GM19351 (cell line): ENCODE data around the gene DUSP6.
A peak's percentile ranks its signal among the peaks of the same experiment; 100 is the strongest.
"Not testable (repeated sequence)": the region's sequence is repeated elsewhere in the genome, so short reads cannot be mapped to it uniquely, and the experiment has no call there.

Source experiments
- ATAC-seq: cut with Tn5 transposase; IDR thresholded peaks from one replicate; pipeline ENCODE4 v1.9.1; 2021; ENCODE audit warnings: mild to moderate bottlenecking, moderate library complexity; ENCODE audit not compliant: unreplicated experiment

DUSP6 gene

DNA sequence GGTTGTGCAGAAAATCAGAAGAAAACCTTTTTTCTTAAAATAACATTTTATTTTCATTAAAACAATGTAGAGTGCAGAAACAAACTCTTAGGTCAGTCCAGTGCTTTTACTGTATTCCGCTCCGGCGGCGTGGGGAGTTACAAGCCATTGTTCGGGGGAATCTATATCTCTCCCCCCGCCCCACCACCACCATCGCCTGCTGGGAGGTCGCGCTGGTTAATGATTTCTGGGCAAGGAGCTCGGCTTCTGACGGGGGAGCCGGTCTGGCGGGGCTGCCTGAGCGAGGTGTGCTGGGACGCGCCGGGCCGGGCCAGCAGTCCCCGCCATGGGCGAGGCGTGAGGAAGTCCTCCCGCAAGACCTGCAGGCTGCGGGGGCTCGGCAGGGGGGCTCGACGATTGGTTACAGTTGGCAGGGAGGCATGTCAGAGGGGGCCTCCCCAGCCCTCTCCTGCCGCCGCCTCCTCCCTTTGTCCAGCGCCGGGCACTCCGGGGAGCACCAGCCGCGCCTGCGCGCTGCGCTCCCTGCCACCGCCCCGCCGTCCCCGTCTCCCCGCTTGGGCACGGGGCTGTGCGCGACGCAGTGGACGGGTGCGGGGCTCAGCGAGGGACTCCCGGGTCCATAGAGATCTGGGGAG is 1.0 kb upstream of the DUSP6 start:
- no peak for ATAC-seq

DNA sequence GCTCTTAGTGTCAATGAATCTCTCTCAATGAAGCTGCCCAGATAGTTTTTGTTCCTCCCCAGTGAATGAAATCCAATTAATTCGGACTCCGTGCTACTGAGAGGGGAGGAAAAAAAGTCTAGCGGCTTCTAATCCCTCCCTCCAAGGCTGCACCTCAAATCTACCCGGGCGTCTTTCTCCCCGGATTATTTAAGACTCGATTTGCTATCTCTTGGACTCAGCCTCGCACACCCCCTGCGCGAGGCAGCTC is 134 bp downstream of the DUSP6 start:
- ATAC-seq, result no peak

DNA sequence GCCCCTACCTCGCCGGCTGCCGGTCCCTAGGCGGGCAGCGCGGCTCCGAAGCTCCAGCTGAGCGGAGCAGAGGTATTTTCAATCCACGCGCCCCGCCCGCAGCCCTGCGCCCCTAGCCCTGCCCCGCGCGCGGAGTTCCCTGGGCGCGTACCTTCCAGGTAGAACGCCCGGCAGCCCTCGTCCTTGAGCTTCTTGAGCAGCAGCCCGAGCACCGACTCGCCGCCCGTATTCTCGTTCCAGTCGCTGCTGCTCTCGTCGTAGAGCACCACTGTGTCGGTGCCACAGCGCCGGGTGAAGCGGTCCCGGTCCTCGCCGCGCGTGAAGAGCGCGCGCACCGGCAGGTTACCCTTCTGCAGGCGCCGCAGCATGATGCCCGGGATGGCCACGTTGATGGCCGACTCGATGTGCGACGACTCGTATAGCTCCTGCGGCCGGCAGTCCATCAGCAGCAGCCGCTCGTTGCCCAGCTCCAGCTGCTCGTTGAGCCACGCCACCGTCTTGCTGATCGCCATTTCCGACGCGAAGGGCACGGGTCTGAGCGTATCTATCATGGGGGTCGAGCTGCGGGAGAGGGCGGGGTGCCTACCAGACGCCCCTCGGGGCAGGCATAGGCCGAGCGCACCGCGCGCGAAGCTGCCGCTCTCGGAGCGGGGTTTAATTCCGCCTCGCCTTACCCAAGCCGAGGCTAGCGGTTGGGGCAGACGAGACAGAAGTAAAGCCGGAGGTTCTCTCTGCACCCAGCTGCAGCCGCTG is 636 bp downstream of the DUSP6 start:
- ATAC-seq, result peak; percentile 27

DNA sequence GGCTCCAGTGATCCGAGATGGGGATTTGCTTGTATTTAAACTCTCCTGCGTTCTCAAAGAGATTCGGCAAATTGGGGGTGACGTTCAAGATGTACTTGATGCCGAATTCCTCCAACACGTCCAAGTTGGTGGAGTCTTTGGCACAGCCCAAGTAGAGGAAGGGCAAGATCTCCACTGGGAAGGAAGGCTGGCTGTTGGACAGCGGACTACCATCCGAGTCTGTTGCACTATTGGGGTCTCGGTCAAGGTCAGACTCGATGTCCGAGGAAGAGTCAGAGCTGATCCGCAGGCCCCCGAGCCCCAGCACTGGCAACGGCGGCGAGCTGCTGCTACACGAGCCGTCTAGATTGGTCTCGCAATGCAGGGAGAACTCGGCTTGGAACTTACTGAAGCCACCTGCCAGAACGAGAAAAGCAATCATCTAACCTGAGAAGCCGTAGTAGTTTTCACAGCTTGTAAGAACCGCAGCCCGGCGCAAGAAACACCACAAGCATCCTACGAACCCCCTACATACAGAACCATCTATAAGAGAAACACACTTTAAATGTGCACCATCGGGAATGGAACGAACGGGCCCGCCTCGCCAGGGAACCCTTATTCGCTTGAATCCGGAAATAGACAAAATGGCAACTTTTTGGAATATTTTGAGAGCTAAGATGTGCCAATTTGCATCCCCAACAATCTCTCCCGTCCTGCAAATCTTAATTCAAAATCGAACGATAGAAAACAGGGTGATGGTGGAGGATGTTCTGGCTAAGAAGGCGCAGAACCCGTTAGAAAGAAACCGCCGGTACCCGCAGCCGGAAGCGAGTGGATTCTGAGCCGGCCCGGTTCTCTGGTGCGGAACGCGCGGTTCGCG is 1.4 kb downstream of the DUSP6 start:
- ATAC-seq, result no peak

DNA sequence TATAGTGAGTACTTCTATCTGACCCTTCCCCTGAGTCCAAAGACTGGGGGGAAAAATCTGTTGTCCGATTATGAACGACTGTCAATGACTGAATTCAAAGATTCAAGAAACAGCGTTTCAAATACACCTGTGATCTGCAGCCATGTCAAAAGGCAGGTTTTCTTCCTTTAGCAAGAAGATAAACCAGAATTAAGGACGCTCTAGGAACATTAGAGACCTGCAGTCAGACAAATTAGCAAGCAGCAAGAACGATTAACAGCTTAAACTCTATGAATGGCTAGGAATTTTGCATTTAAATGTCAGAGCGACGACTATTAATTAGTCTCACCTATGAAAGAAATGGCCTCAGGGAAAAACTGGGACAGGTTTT is 2.1 kb downstream of the DUSP6 start:
- no peak for ATAC-seq

DNA sequence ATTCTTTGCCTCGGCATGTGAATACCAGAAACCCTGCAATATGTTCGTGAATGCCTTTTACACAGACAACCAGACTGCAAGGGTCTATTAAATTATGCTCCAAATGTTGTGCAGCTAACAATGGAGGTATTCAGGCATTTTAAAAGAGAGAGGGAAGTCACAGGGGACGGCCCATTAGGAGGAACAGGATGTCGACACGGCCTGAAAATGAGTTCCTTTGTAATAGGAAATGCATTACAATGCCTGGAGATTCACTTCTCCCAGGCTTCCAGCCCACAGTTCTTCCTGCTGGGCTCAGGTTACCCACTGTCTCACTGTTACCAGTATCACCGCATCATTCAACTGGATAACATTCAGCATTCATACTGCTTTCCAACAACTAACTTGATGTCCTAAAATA is 2.5 kb downstream of the DUSP6 start:
- ATAC-seq, result no peak

DNA sequence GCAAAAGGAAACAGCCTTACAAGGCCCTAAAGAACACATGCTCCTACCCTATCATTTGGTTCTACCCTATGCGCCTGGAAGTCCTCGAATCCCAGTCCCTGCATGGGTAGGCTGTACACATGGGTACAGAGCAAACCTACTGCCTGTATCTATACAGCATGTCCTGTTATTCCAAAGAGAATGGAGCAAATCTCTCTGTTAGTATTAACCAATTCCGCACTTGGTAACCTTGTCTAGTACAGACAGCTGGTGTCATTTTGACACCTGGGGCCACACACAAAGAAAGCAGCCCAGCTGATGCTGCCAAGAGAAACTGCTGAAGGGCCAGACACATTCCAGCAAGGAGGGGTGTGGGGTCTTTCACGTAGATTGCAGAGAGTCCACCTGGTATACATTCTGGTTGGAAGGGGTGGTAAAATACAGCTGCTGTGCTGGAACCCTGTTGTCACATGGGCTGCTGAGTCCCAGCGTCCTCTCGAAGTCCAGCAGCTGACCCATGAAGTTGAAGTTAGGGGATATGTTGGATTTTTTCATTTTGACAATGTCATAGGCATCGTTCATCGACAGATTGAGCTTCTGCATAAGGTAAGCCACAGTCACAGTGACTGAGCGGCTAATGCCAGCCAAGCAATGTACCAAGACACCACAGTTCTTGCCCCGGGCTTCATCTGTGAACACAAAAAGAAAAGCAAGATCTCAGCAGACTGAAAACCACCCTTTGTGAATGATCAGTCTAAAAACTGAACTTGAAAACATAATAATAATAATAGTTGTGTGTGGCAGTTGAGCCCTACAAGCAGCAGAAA is 3.2 kb downstream of the DUSP6 start:
- ATAC-seq, result no peak

DNA sequence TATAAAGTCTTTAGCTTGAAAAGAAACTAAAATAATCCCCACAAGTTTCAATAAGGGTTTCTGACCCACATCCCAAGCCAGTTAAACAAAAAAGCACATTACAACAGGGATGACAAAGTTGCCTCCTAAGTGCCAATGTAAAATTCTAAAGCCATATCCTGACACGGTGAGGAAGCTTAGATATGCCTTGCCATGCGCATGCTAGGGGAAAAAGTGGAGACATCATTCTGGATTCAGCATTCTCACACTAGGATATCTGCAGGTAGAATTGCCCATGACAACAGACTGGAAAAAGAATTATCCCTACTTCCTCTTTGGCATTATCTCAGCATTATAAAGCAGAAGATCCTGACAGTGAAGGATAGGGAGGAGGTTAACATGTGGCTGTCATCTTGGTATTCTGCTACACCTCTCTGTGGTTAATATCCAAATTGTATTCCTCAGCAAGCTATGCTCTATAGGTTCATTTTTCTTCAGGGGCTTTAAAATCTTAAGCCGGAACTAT is 4.9 kb downstream of the DUSP6 start:
- no peak for ATAC-seq

DNA sequence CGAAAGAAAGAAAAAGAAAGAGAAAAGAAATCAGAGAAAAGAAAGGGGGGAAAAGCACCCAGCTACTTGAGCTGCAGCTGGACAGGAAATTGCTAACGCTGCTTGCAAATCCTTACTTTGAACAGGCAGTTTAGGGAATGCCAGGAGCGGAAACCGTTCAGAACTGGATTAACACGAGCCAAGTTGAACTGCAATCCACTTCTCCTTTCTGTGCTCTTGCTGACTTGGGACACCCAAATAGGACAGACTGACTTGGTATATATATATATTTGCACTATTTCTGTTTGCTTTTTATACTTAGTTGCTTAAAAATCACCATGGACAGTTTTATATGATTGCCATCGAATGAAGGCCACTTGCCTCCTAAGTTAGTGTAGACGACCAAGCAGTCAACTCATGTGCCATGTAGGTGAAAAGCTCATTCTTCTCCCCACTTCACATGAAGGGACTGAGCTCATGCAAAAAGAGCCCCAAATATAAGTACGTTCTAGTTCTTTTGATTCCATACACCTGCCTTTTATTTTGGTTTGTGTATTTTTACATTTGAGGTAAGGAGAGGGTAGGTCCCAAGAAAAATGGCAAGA is 5.5 kb downstream of the DUSP6 start:
- no peak for ATAC-seq

DNA sequence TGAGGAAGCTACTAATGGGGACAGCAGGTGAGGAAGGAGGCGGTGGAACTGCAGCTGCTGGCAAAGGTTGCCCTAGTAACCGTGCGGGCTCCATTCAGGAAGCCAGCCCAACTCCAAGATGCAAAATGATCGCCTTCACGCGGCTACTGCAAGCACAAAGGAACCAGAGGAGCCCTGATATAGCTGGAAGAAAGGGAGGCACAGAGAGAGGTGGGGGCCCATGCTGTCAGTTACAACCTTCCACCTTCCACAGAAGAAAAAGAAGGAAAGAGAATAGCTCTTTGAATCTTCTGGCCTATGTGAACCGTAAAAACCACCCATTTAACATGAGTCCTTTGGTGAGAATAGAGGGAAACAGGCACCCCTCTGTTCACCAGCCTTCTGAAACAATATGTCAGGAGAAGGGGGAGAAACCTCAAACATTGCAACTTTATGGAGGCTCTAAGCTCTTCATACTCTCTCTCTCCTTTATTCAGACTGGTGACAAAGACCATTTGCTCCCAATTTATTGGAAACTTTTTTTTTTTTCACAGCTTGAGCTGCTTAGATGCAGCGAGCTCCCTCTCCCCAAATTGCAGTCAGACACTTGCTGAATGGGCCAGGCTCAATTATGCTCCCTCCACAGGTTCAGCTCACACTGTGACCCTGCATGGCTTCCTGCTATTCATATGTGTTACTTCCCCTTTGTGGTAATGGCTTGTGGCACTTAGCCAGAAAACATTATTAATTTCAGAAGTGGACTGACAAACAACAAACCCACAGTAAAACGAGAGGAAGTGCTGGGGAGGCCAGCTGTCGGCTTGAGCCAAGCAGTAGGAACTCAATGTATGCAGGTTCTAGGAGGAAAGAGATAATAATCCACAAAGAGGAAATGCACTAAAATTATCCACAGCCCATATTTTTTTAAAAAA is 6.2 kb downstream of the DUSP6 start:
- peak; percentile 96 for ATAC-seq

DNA sequence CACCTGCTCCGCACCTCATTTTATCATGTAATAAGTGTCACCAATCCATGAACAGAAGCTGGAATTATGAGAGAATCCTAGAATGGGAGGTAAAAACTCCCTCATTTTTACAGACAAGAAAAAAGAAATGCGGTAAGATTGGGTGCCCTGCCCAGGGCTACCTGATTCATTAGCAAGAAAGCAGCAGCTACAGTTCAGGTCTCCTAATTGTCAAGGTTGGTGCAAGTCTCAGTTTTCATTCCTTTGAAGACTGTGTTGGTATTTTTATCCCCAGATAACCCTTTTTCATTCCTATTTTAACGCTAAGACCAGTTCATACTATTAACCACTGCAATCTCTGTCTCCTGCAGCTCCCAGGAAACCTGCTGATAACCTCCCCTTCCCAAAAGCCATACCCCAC is 6.9 kb downstream of the DUSP6 start:
- ATAC-seq, result no peak

DNA sequence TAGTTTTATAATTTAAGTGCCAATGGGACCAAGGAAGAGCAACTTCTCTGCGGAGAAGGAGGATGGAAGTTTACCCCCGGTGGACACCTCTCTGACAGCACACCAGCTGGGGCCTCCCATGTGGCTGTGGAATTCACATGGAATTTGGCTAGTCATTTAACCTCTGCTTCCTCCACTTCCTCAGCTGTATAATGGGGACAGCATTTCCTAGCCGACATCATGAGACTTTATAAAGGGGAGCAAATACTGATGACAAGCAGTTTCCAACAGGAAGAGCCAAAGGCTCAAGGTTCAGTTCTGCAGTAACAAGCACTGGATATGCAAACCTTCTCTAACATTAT is 7.5 kb downstream of the DUSP6 start:
- no peak for ATAC-seq

DNA sequence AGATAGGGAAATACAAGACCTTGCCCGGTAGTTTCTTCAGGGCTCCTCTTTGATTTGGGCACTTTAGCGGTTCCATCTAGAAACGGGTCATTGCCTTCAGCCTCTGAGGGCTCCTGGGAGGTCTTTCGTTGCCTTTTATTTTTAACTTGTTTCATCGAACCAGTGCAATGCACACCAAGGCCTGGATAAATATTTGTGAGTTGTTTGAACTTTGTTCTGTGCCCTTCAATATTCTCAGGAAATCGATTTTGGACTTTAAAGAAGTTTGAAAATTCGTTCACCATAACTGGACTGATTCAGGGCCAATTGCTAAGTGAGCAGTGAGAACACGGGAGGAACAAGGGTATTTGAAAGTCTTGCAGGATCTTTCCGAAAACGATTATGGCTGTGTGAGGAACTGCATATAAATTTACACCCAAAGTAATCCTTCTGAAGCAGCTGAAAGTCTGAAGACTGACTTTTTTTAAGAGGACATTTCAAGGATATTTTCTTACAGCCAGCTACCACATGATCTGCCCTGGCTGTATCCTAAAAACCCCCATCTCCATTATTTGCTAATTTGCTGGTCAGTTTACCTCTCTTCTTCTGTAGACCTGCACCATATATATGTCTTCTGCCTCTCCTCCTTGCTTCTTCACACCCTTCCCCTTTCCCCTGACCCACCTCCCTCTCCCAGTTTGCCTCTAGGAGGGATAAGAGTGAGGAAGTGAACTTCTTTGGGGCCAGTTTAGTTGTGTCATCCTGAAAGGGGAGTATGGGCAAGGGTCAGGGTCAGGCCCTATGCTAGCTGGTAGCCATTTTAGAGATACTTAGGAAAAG is 8.0 kb downstream of the DUSP6 start:
- no peak for ATAC-seq

DNA sequence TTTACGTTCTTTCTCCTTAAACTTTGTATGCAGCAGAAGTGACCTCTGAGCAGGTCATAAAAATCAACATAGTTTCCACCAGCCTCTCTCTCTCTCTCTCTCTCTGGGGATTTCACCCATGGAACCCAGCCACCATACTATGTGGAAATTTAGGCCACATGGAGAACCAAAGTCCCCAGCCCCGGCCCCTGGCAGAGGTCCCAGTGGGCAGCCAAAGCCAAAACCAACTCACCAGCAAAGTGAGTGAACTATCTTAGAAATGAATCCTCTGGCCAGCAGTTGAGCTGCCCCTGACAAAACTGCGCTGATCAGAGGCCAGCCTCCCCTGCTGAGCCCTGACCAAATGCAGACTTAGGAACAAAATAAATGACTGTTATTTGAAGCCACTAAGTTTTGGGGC is 9.2 kb downstream of the DUSP6 start:
- no peak for ATAC-seq

DNA sequence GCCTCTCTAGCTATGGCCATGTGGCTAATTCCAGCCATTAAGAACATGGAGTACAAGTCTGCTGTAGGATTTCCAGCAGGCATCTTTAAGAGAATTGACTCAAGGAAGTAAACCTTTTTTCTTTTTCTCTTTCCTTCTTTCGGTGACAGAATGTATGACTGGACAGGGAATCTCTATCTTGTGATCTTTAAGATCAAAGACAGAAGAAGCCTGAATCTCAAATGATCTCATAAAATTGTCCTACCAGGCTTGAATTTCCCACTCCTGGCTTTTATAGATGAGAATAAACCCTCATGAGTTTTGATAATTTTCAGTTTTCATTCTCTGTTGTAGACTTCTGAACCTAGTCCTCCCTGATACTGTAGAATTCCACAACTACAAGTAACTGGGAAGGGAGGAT is 11.4 kb downstream of the DUSP6 start:
- ATAC-seq, result no peak

DNA sequence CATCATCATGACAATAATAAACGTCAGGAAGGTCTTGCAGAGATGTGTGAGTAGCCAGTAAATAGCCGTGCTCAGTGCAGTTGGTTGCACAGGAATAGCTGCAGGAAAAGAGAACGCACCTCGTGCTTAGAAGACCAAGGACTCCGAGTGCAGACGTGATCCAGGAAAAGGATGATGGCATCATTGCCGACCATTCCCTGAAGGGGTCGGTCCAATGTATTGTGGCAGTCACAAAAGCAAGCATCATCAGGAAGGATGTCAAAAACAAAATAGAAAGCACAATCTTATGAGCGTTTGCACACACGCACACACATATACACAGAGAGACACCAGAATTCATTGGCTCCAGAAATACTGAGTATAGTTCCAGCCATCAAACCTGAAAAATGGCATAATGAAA is 12.8 kb downstream of the DUSP6 start:
- ATAC-seq, result no peak

DNA sequence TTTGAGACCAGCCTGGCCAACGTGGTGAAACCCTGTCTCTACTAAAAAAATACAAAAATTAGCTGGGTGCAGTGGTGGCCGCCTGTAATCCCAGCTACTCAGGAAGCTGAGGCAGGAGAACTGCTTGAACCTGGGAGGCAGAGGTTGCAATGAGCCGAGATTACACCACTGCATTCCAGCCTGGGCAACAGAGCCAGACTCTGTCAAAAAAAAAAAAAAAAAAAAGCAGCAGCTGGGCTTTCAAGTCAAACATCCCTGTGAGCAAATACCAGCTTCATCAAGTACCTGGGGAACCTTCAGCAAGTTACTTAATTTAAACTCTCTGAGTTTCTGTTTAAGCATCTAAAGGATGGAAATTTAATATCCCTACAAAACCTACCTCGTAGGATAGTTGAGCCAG is 15.2 kb downstream of the DUSP6 start:
- ATAC-seq, result not testable (repeated sequence)

DNA sequence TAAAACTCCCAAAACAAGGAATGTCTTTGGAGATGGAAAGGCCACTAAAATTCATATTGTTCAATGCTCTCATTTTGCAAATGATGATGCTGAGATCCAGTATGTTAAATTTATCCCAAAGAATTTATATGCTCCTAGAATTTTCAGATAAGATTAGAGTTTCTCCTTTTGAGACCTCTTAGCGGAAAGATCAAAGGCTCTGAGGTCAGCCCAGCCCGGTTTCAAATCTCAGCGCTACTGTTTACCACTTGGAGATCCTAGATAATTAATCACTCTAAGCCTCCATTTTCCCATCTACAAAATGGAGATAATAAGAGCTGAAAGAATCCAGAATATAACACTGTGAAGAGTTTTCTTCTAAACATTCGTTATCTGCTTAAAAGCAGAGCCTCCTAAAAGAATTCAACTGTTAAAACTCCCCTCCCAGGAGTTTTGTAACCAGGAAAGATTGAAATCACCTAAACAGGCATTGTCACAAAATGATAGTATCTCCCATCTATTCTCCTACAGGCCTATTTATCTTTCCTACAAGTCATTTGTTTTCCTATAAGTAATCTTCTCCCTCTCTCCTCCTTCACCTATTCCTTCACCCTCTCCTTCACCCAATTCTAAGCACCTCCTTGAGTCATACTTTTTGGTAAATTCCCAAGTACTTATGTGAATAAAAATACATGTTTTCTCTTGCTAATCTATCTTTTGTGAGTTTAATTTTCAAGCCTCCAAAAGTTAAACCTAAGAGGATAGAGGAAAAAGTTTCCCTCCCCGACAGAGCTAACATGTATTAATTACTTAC is 16.7 kb downstream of the DUSP6 start:
- ATAC-seq, result no peak
